Testis (tissue), 2 donors: ENCODE results near the gene KIF1A.

ENCODE experiments used
- CTCF ChIP-seq, 3 experiments: fragments of 450-650 bp in 2 of 3; fragments of 200-600 bp in 1 of 3; sonication (generic) in 1 of 3; IDR thresholded peaks; one replicate each; pipeline ENCODE4 v1.5.1; 2016 to 2019; ENCODE audit warnings: antibody characterized with exemption in 3 of 3, mild to moderate bottlenecking in 2 of 3, moderate library complexity in 1 of 3
- POLR2A ChIP-seq: fragments of 450-650 bp; IDR thresholded peaks from one replicate; pipeline ENCODE4 v1.6.1; 2017; ENCODE audit warnings: antibody characterized with exemption, mild to moderate bottlenecking, moderate library complexity

- TF ChIP-seq CTCF (IDR thresholded peaks at IDR 0.05) (no peak), POLR2A (no peak)
Observed at GRCh38 chr2:240792629-240793312, 27.2 kb downstream of the KIF1A start.
